Neural cell (in vitro differentiated cells): ENCODE measurements around the gene MAN1B1. TPM values are rescaled to one million over a fixed set of nuclear protein-coding genes. Genes with fewer than 3 reads are reported as not detected.

ENCODE experiments used
- H2AFZ ChIP-seq: fragments of 200-600, 300-800 bp; sonication (generic), shearing (Covaris generic); 2 replicates; pipeline ENCODE4 v1.6.0; 2014; ENCODE audit warnings: low read depth, mild to moderate bottlenecking, antibody characterized with exemption, low read length, moderate library complexity
- H3F3A ChIP-seq: fragments of 200-600 bp; shearing (Covaris generic); 2 replicates; pipeline ENCODE4 v1.6.1; 2016; ENCODE audit warnings: mild to moderate bottlenecking, moderate library complexity, mixed read lengths, antibody characterized with exemption, low read length; ENCODE audit not compliant: insufficient read depth, poor library complexity, severe bottlenecking
- H3K27ac ChIP-seq: fragments of 200-600, 300-800 bp; sonication (generic), shearing (Covaris generic); 2 replicates; pipeline ENCODE4 v1.5.1; 2014; ENCODE audit warnings: mild to moderate bottlenecking, low read length, moderate library complexity
- H3K27me3 ChIP-seq: fragments of 300-800, 200-600 bp; sonication (generic), shearing (Covaris generic); 2 replicates; pipeline ENCODE4 v1.6.0; 2014; ENCODE audit warnings: mild to moderate bottlenecking, low read depth, low read length, moderate library complexity; ENCODE audit not compliant: insufficient read depth
- H3K36me3 ChIP-seq: fragments of 300-800, 200-600 bp; sonication (generic), shearing (Covaris generic); 2 replicates; pipeline ENCODE4 v1.5.1; 2014; ENCODE audit warnings: mild to moderate bottlenecking, antibody characterized with exemption, low read length, moderate library complexity; ENCODE audit not compliant: insufficient read depth
- H3K4me2 ChIP-seq: fragments of 300-800, 200-600 bp; sonication (generic), shearing (Covaris generic); 2 replicates; pipeline ENCODE4 v1.6.0; 2014; ENCODE audit warnings: mild to moderate bottlenecking, low read length
- H3K4me3 ChIP-seq: fragments of 300-800, 200-600 bp; sonication (generic), shearing (Covaris generic); 2 replicates; pipeline ENCODE4 v1.5.1; 2014; ENCODE audit warnings: mild to moderate bottlenecking, low read length, moderate library complexity
- H3K79me2 ChIP-seq: fragments of 200-600 bp; shearing (Covaris generic); replicated peaks from 2 replicates; pipeline ENCODE4 v1.6.0; 2014; ENCODE audit warnings: mild to moderate bottlenecking, low read length, moderate library complexity; ENCODE audit not compliant: insufficient read depth
- H3K9ac ChIP-seq: fragments of 300-800, 200-600 bp; sonication (generic), shearing (Covaris generic); 2 replicates; pipeline ENCODE4 v1.6.1; 2016; ENCODE audit warnings: mild to moderate bottlenecking, low read length, mixed read lengths
- H3K9me2 ChIP-seq: fragments of 200-600 bp; shearing (Covaris generic); 2 replicates; pipeline ENCODE4 v1.6.1; 2016; ENCODE audit warnings: mild to moderate bottlenecking, low read length, mixed read lengths; ENCODE audit not compliant: insufficient read depth
- H3K9me3 ChIP-seq: fragments of 200-600, 300-800 bp; sonication (generic), shearing (Covaris generic); 2 replicates; pipeline ENCODE4 v1.6.1; 2016; ENCODE audit warnings: mild to moderate bottlenecking, mixed run types, low read length, moderate library complexity, mixed read lengths
- H4K20me1 ChIP-seq: fragments of 200-600 bp; shearing (Covaris generic); 2 replicates; pipeline ENCODE4 v1.6.1; 2016; ENCODE audit warnings: mild to moderate bottlenecking, mixed run types; ENCODE audit not compliant: insufficient read depth
- CTCF ChIP-seq: fragments of 450-650 bp; IDR thresholded peaks from 2 replicates; pipeline ENCODE4 v1.5.1; 2014; ENCODE audit warnings: antibody characterized with exemption, mild to moderate bottlenecking, moderate library complexity; ENCODE audit not compliant: poor library complexity, severe bottlenecking
- EP300 ChIP-seq: fragments of 450-650 bp; conservative IDR thresholded peaks from 2 replicates; pipeline ENCODE4 v1.6.1; 2014; ENCODE audit warnings: antibody characterized with exemption, mild to moderate bottlenecking, moderate library complexity; ENCODE audit not compliant: poor library complexity, severe bottlenecking
- EZH2 ChIP-seq: fragments of 200-600, 300-800 bp; shearing (Covaris generic), sonication (generic); IDR thresholded peaks from 2 replicates; pipeline ENCODE4 v1.6.1; 2014; ENCODE audit warnings: antibody characterized with exemption, low read length, borderline replicate concordance, mild to moderate bottlenecking; ENCODE audit not compliant: insufficient read depth, poor library complexity, severe bottlenecking
- MXI1 ChIP-seq: fragments of 450-650 bp; conservative IDR thresholded peaks from 2 replicates; pipeline ENCODE4 v1.6.1; 2014; ENCODE audit warnings: antibody characterized with exemption, mild to moderate bottlenecking; ENCODE audit not compliant: poor library complexity, severe bottlenecking
- POLR2AphosphoS5 ChIP-seq: IDR thresholded peaks from 2 replicates; pipeline ENCODE4 v1.6.1; 2012
- RAD21 ChIP-seq: fragments of 450-650 bp; conservative IDR thresholded peaks from 2 replicates; pipeline ENCODE4 v1.6.1; 2014; ENCODE audit warnings: antibody characterized with exemption, mild to moderate bottlenecking, moderate library complexity
- REST ChIP-seq: IDR thresholded peaks from 2 replicates; pipeline ENCODE4 v1.6.1; 2012; ENCODE audit warnings: borderline replicate concordance
- SMC3 ChIP-seq: fragments of 450-650 bp; conservative IDR thresholded peaks from 2 replicates; pipeline ENCODE4 v1.6.1; 2014; ENCODE audit warnings: antibody characterized with exemption, mild to moderate bottlenecking, moderate library complexity; ENCODE audit not compliant: poor library complexity
- TAF1 ChIP-seq: IDR thresholded peaks from 2 replicates; pipeline ENCODE4 v1.6.1; 2012; ENCODE audit warnings: low read depth
- polyA plus RNA-seq: library from polyadenylated mRNA; depleted of rRNA; stranded (reverse); fragments of >200 nt; gene quantifications from 2 replicates; pipeline ENCODE4 v1.2.3, GENCODE V29; 2014

The MAN1B1 gene
- polyA plus RNA-seq, 1 donor from 2014 or later, result 72.0 TPM

GRCh38 chr9:137052293-137052692, 34.5 kb upstream of the MAN1B1 start:
- no peaks in the 10 kb centered on the region for H3K79me2 ChIP-seq
- TF ChIP-seq POLR2AphosphoS5, result no peak
- TF ChIP-seq EZH2, result no peak
- TF ChIP-seq EP300, result no peak
- TF ChIP-seq MXI1, result no peak
- TF ChIP-seq SMC3, result no peak
- H4K20me1 ChIP-seq, result no peaks in the 10 kb centered on the region
- H3K27ac ChIP-seq, result no peak overlapping the region
- H3K4me3 ChIP-seq, result no peak overlapping the region
- H3F3A ChIP-seq, result no peaks in the 10 kb centered on the region
- H3K4me2 ChIP-seq, result no peak overlapping the region
- H3K36me3 ChIP-seq, result no peaks in the 10 kb centered on the region
- no peak overlapping the region for H3K9ac ChIP-seq
- H3K27me3 ChIP-seq, result peaks cover 81% of the 10 kb centered on the region
- no peak overlapping the region for H2AFZ ChIP-seq
- H3K9me3 ChIP-seq, result no peaks in the 10 kb centered on the region
- no peaks in the 10 kb centered on the region for H3K9me2 ChIP-seq

- no peak overlapping the region for H2AFZ ChIP-seq
- H3K9ac ChIP-seq, result no peak overlapping the region
- H3F3A ChIP-seq, result no peaks in the 10 kb centered on the region
- no peaks in the 10 kb centered on the region for H3K79me2 ChIP-seq
- TF ChIP-seq EZH2, result peak; percentile 21
- no peak for TF ChIP-seq MXI1
- TF ChIP-seq REST, result no peak
- no peak for TF ChIP-seq CTCF
- no peak for TF ChIP-seq SMC3
- no peak for TF ChIP-seq POLR2AphosphoS5
- TF ChIP-seq RAD21, result no peak
- TF ChIP-seq EP300, result no peak
- TF ChIP-seq TAF1, result no peak
- no peaks in the 10 kb centered on the region for H4K20me1 ChIP-seq
- H3K4me3 ChIP-seq, result peak overlapping the region; percentile 46
- no peaks in the 10 kb centered on the region for H3K36me3 ChIP-seq
- H3K27ac ChIP-seq, result no peak overlapping the region
- H3K9me2 ChIP-seq, result no peaks in the 10 kb centered on the region
- no peak overlapping the region for H3K4me2 ChIP-seq
- peaks cover 73% of the 10 kb centered on the region for H3K27me3 ChIP-seq
- no peaks in the 10 kb centered on the region for H3K9me3 ChIP-seq
Measured at GRCh38 chr9:137052998-137053943, 33.5 kb upstream of the MAN1B1 start.
